OCI-LY3 (cell line): ENCODE data around the gene GINS1.

Source experiments
- EZH2phosphoT487 ChIP-seq: fragments of 200-600 bp; shearing (Covaris generic); IDR thresholded peaks from 2 replicates; pipeline ENCODE4 v1.6.1; 2018; ENCODE audit warnings: antibody characterized with exemption, mixed run types, low read depth
- TF ChIP-seq, protein P1 (sequence below): fragments of 200-600, 300-600 bp; sonication (generic); IDR thresholded peaks from 2 replicates; pipeline ENCODE4 v1.5.1; 2014; ENCODE audit warnings: antibody characterized with exemption, low read length, low read depth

DNA sequence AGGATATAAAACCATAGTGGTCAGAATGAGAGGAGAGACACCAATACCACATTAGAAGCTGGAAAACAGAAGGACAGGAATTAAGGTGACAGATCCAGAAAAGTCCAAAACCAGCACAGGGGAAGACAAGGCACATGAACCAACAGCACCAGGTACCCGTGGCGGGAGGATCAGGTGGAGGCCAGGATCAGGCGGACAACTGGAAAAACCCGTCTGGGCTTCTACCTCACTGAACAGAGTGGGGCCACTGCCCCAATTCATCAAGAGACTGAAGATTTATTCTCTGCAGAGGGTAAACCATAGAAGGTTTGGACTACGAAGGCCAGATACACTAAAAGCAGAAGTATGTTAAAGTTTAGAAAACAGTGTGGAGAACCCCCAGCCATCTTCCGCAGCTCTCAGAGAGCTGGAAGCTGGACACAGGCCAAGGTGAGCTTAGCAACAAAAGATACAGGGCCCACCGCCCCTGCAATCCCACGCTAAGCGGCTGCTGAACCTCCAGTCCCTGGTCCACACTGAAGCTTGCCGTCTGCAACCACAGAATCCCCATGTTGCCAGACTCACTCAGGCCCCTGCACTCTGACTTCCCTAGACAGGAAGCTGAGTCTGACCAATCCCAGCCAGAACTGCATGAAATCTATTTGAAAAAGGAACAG, 46.7 kb upstream of the GINS1 start:
- TF ChIP-seq, protein P1, sequence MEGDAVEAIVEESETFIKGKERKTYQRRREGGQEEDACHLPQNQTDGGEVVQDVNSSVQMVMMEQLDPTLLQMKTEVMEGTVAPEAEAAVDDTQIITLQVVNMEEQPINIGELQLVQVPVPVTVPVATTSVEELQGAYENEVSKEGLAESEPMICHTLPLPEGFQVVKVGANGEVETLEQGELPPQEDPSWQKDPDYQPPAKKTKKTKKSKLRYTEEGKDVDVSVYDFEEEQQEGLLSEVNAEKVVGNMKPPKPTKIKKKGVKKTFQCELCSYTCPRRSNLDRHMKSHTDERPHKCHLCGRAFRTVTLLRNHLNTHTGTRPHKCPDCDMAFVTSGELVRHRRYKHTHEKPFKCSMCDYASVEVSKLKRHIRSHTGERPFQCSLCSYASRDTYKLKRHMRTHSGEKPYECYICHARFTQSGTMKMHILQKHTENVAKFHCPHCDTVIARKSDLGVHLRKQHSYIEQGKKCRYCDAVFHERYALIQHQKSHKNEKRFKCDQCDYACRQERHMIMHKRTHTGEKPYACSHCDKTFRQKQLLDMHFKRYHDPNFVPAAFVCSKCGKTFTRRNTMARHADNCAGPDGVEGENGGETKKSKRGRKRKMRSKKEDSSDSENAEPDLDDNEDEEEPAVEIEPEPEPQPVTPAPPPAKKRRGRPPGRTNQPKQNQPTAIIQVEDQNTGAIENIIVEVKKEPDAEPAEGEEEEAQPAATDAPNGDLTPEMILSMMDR: no peak
- TF ChIP-seq EZH2phosphoT487: no peak
